Measurements from ENCODE around the gene CTAGE1. TPM values are rescaled to one million over a fixed set of nuclear protein-coding genes. Genes with fewer than 3 reads are reported as not detected.

CTAGE1 gene
- polyA plus RNA-seq, 1 of the 3 experiments (the other 2 are of a cell fraction) = 0.07 TPM

DNA sequence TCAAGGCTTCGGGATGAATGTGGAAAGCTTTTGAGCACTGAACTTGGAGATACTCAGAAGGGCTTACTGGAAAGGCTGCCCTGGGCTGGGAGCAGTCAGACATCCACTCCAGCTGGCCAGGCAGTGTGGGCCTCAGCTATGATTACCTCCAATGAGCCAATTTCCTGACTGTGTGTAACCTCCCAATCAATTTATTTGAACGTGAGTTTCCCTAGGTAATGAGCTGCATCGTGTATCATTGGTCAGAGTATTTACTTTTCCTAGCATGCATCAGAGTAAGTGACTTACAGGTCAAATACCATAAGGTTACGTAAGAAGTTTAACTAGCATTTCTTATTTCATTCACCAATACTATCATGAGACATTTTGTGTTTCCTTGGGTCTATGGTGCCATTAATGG is 11.0 kb upstream of the CTAGE1 start:
- Histone ChIP-seq H3K27me3 (ENCODE audit: insufficient read depth) (no peaks in the 10 kb centered on the region), H3F3A (replicated peaks; ENCODE audit: insufficient read depth) (peaks cover 4% of the 10 kb centered on the region), H4K20me1 (ENCODE audit: insufficient read depth) (no peaks in the 10 kb centered on the region), H3K27ac (ENCODE audit: low read depth in 2 of 2, low read length in 1 of 2) (no peak overlapping the region), H3K9ac (no peak overlapping the region), H3K9me3 (no peaks in the 10 kb centered on the region), H3K36me3 (replicated peaks in 1 of 2; ENCODE audit: control insufficient read depth in 1 of 2, insufficient read depth in 2 of 2, low read length in 1 of 2) (no peaks in the 10 kb centered on the region), H2AFZ (ENCODE audit: low read depth) (no peak overlapping the region), H3K4me1 (ENCODE audit: control insufficient read depth in 1 of 2, insufficient read depth in 2 of 2, low read depth in 1 of 2, low read length in 1 of 2) (no peaks in the 10 kb centered on the region), H3K9me2 (no peaks in the 10 kb centered on the region), H3K4me3 (ENCODE audit: low read depth in 2 of 2, low read length in 1 of 2) (no peak overlapping the region), H3K79me2 (ENCODE audit: insufficient read depth) (no peaks in the 10 kb centered on the region), H3K4me2 (no peak overlapping the region)
- WGBS (ENCODE audit: low lambda C conversion rate) = 15% methylated on average over 4 of the region's 4 CpGs
- DNase-seq = no peak
- ChIA-PET CTCF (no interaction called here), POLR2A (no interaction called here)
- TF ChIP-seq FOXJ3 (CRISPR knock-in tag; IDR thresholded peaks at IDR 0.05) = no peak
- TF ChIP-seq, protein P1, sequence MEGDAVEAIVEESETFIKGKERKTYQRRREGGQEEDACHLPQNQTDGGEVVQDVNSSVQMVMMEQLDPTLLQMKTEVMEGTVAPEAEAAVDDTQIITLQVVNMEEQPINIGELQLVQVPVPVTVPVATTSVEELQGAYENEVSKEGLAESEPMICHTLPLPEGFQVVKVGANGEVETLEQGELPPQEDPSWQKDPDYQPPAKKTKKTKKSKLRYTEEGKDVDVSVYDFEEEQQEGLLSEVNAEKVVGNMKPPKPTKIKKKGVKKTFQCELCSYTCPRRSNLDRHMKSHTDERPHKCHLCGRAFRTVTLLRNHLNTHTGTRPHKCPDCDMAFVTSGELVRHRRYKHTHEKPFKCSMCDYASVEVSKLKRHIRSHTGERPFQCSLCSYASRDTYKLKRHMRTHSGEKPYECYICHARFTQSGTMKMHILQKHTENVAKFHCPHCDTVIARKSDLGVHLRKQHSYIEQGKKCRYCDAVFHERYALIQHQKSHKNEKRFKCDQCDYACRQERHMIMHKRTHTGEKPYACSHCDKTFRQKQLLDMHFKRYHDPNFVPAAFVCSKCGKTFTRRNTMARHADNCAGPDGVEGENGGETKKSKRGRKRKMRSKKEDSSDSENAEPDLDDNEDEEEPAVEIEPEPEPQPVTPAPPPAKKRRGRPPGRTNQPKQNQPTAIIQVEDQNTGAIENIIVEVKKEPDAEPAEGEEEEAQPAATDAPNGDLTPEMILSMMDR (IDR thresholded peaks at IDR 0.05) = no peak
- no peak for TF ChIP-seq RAD21 (IDR thresholded peaks at IDR 0.05; ENCODE audit: low read length)
- TF ChIP-seq EP300 (IDR thresholded peaks at IDR 0.05; ENCODE audit: borderline replicate concordance in 1 of 2, low read depth in 1 of 2, low read length in 1 of 2) = no peak
- no peak for TF ChIP-seq GATA2 (CRISPR knock-in tag; IDR thresholded peaks at IDR 0.05)
- no peak for TF ChIP-seq FOSL2 (IDR thresholded peaks at IDR 0.05; ENCODE audit: borderline replicate concordance, low read depth)
- TF ChIP-seq, protein P2, sequence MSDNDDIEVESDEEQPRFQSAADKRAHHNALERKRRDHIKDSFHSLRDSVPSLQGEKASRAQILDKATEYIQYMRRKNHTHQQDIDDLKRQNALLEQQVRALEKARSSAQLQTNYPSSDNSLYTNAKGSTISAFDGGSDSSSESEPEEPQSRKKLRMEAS (IDR thresholded peaks at IDR 0.05; ENCODE audit: low read depth) = no peak
- TF ChIP-seq RFX5 (IDR thresholded peaks at IDR 0.05; ENCODE audit: low read length) = no peak
- TF ChIP-seq JUND (IDR thresholded peaks at IDR 0.05) = no peak
- no peak for TF ChIP-seq CHD2 (IDR thresholded peaks at IDR 0.05; ENCODE audit: low read length, partially characterized antibody)
- TF ChIP-seq, protein P3, sequence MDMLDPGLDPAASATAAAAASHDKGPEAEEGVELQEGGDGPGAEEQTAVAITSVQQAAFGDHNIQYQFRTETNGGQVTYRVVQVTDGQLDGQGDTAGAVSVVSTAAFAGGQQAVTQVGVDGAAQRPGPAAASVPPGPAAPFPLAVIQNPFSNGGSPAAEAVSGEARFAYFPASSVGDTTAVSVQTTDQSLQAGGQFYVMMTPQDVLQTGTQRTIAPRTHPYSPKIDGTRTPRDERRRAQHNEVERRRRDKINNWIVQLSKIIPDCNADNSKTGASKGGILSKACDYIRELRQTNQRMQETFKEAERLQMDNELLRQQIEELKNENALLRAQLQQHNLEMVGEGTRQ (IDR thresholded peaks at IDR 0.05; ENCODE audit: borderline replicate concordance, low read depth, low read length) = no peak

DNA sequence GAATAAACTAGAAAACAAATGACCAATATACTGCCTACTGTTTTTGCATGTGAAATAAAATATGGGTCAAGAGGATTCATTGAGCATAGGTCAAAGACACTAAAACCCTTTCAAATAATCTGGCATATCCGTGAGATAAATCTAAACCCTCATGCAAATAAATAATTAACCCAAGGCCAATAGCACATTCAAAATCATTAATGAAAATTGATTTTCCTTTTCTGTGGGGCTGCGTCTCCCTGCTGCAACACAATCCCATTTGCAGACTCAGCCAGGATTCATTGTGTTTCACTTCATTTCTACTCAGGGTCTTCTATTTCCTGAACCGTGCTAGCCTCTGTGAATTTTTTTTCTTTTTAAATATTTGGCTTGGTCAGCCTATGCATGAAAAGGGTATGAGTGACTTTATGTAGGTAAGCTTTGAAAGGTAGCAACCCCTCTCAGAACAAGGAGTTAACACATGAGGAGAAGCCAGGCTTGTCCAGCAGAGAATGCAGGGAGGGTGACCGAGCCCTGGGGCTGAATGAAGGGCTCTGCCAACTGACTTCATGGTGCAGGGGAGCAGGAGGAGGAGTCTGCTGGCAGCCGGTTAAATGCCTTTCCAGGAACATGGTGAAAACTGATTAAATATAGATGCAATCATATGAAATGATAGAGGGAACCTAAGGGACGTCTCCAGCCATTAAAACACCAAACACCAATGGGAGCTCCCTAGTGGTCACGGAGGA is 10.3 kb upstream of the CTAGE1 start:
- POLR2A ChIA-PET = no interaction called here
- DNase-seq = no peak
- no peak for TF ChIP-seq FOXJ3 (CRISPR knock-in tag; IDR thresholded peaks at IDR 0.05)
- no peak for TF ChIP-seq RXRA (IDR thresholded peaks at IDR 0.05; ENCODE audit: borderline replicate concordance, low read depth)
- TF ChIP-seq GABPA (IDR thresholded peaks at IDR 0.05; ENCODE audit: low read depth) = no peak
- TF ChIP-seq, protein P4, sequence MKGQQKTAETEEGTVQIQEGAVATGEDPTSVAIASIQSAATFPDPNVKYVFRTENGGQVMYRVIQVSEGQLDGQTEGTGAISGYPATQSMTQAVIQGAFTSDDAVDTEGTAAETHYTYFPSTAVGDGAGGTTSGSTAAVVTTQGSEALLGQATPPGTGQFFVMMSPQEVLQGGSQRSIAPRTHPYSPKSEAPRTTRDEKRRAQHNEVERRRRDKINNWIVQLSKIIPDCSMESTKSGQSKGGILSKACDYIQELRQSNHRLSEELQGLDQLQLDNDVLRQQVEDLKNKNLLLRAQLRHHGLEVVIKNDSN (IDR thresholded peaks at IDR 0.05; ENCODE audit: borderline replicate concordance, low read depth) = no peak
- no peak for TF ChIP-seq TEAD4 (IDR thresholded peaks at IDR 0.05; ENCODE audit: borderline replicate concordance, insufficient read depth)
- TF ChIP-seq TCF12 (IDR thresholded peaks at IDR 0.05) = no peak
- TF ChIP-seq, protein P5, sequence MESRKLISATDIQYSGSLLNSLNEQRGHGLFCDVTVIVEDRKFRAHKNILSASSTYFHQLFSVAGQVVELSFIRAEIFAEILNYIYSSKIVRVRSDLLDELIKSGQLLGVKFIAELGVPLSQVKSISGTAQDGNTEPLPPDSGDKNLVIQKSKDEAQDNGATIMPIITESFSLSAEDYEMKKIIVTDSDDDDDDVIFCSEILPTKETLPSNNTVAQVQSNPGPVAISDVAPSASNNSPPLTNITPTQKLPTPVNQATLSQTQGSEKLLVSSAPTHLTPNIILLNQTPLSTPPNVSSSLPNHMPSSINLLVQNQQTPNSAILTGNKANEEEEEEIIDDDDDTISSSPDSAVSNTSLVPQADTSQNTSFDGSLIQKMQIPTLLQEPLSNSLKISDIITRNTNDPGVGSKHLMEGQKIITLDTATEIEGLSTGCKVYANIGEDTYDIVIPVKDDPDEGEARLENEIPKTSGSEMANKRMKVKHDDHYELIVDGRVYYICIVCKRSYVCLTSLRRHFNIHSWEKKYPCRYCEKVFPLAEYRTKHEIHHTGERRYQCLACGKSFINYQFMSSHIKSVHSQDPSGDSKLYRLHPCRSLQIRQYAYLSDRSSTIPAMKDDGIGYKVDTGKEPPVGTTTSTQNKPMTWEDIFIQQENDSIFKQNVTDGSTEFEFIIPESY (IDR thresholded peaks at IDR 0.05; ENCODE audit: borderline replicate concordance, low read depth) = no peak
- TF ChIP-seq MEF2A (IDR thresholded peaks at IDR 0.05; ENCODE audit: borderline replicate concordance, low read depth) = no peak
- no peak for TF ChIP-seq NFIC (IDR thresholded peaks at IDR 0.05; ENCODE audit: borderline replicate concordance)
- TF ChIP-seq SMC3 (IDR thresholded peaks at IDR 0.05; ENCODE audit: low read depth, low read length) = no peak
- no peak for TF ChIP-seq NRF1 (IDR thresholded peaks at IDR 0.05; ENCODE audit: low read depth, low read length)
- TF ChIP-seq POLR2AphosphoS5 (IDR thresholded peaks at IDR 0.05; ENCODE audit: low read depth, low read length) = no peak
- TF ChIP-seq RCOR1 (IDR thresholded peaks at IDR 0.05; ENCODE audit: low read length) = no peak
- TF ChIP-seq FOSL2 (IDR thresholded peaks at IDR 0.05; ENCODE audit: borderline replicate concordance, low read depth) = no peak

More for the DNA sequence above, 10.3 kb upstream of the CTAGE1 start:
- Histone ChIP-seq H3K27ac (ENCODE audit: low read depth in 2 of 2, low read length in 1 of 2) (no peak overlapping the region), H3K9me2 (no peaks in the 10 kb centered on the region), H3K4me2 (no peak overlapping the region), H3K4me3 (ENCODE audit: low read depth in 2 of 2, low read length in 1 of 2) (no peak overlapping the region), H3K4me1 (ENCODE audit: control insufficient read depth in 1 of 2, insufficient read depth in 2 of 2, low read depth in 1 of 2, low read length in 1 of 2) (no peaks in the 10 kb centered on the region), H3K36me3 (replicated peaks in 1 of 2; ENCODE audit: control insufficient read depth in 1 of 2, insufficient read depth in 2 of 2, low read length in 1 of 2) (no peaks in the 10 kb centered on the region), H3F3A (replicated peaks; ENCODE audit: insufficient read depth) (peaks cover 4% of the 10 kb centered on the region), H2AFZ (ENCODE audit: low read depth) (no peak overlapping the region), H3K79me2 (ENCODE audit: insufficient read depth) (no peaks in the 10 kb centered on the region), H3K27me3 (ENCODE audit: insufficient read depth) (no peaks in the 10 kb centered on the region), H3K9me3 (no peaks in the 10 kb centered on the region), H4K20me1 (ENCODE audit: insufficient read depth) (no peaks in the 10 kb centered on the region), H3K9ac (no peak overlapping the region)
- WGBS (ENCODE audit: low lambda C conversion rate) = 20% methylated on average over 7 of the region's 7 CpGs
- CTCF ChIA-PET = no interaction called here
